ENCODE results near the gene ZNF335.

ZNF335 gene

GRCh38 chr20:45943613-45944012 lies 28.4 kb downstream of the ZNF335 start:
- Mint-ChIP-seq H3K27me3 (ENCODE audit: low read depth, poor library complexity) (peaks cover 3% of the 10 kb centered on the region), H3K9me3 (no peaks in the 10 kb centered on the region), H3K4me3 (no peak overlapping the region), H3K27ac (no peak overlapping the region), H3K36me3 (ENCODE audit: low read depth) (peaks cover 37% of the 10 kb centered on the region), H3K4me1 (peaks cover 6% of the 10 kb centered on the region)
- TF ChIP-seq CTCF (IDR thresholded peaks at IDR 0.05): no peak
- no peak for DNase-seq

- Mint-ChIP-seq H3K27ac (peak overlapping the region; percentile 69), H3K4me1 (peaks cover 20% of the 10 kb centered on the region), H3K36me3 (ENCODE audit: low read depth) (peaks cover 52% of the 10 kb centered on the region), H3K4me3 (no peak overlapping the region), H3K9me3 (no peaks in the 10 kb centered on the region), H3K27me3 (ENCODE audit: low read depth, poor library complexity) (no peaks in the 10 kb centered on the region)
- TF ChIP-seq CTCF (IDR thresholded peaks at IDR 0.05): no peak
- DNase-seq: no peak
These were observed 31.5 kb downstream of the ZNF335 start for GRCh38 chr20:45940469-45940868.

DNA sequence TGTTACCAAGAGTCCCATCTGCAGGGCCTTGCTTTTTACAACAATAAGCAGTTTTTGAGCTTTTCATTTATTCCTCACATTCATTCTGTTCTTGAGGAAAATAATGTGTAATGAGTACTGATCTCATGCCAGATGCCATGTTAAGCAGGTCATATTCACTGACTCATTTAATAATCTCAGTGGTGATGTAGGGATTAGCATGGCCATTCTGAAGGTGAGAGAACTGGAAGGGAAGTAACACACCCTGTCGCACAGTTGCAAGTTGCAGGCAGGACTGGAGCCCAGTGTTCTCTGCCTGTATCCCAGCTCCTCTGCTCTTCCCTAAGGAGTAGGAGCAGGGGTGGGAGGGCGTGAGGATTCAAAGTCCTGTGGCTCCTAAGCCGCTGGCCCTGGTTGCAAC lies 31.9 kb downstream of the ZNF335 start:
- no peak overlapping the region for H3K4me3 Mint-ChIP-seq

GRCh38 chr20:45938727-45939438 lies 33.1 kb downstream of the ZNF335 start:
- peaks cover 41% of the 10 kb centered on the region for H3K36me3 Mint-ChIP-seq (ENCODE audit: low read depth)
- no peak for TF ChIP-seq CTCF (IDR thresholded peaks at IDR 0.05)
- no peak overlapping the region for H3K27ac Mint-ChIP-seq
- no peak for DNase-seq
- H3K9me3 Mint-ChIP-seq: no peaks in the 10 kb centered on the region
- no peak overlapping the region for H3K4me3 Mint-ChIP-seq
- H3K27me3 Mint-ChIP-seq (ENCODE audit: low read depth, poor library complexity): no peaks in the 10 kb centered on the region
- H3K4me1 Mint-ChIP-seq: peaks cover 25% of the 10 kb centered on the region

More for the DNA sequence above, 31.9 kb downstream of the ZNF335 start:
- H3K36me3 Mint-ChIP-seq (ENCODE audit: low read depth): peaks cover 52% of the 10 kb centered on the region
- peaks cover 24% of the 10 kb centered on the region for H3K4me1 Mint-ChIP-seq
- peak overlapping the region; percentile 69 for H3K27ac Mint-ChIP-seq
- no peak for DNase-seq
- H3K9me3 Mint-ChIP-seq: no peaks in the 10 kb centered on the region
- no peaks in the 10 kb centered on the region for H3K27me3 Mint-ChIP-seq (ENCODE audit: low read depth, poor library complexity)
- no peak for TF ChIP-seq CTCF (IDR thresholded peaks at IDR 0.05)

GRCh38 chr20:45937765-45938164 lies 34.2 kb downstream of the ZNF335 start:
- Mint-ChIP-seq H3K4me1 (peaks cover 33% of the 10 kb centered on the region), H3K27ac (no peak overlapping the region), H3K9me3 (no peaks in the 10 kb centered on the region), H3K27me3 (ENCODE audit: low read depth, poor library complexity) (no peaks in the 10 kb centered on the region), H3K4me3 (peak overlapping the region; percentile 63), H3K36me3 (ENCODE audit: low read depth) (peaks cover 30% of the 10 kb centered on the region)
- no peak for DNase-seq
- no peak for TF ChIP-seq CTCF (IDR thresholded peaks at IDR 0.05)

DNA sequence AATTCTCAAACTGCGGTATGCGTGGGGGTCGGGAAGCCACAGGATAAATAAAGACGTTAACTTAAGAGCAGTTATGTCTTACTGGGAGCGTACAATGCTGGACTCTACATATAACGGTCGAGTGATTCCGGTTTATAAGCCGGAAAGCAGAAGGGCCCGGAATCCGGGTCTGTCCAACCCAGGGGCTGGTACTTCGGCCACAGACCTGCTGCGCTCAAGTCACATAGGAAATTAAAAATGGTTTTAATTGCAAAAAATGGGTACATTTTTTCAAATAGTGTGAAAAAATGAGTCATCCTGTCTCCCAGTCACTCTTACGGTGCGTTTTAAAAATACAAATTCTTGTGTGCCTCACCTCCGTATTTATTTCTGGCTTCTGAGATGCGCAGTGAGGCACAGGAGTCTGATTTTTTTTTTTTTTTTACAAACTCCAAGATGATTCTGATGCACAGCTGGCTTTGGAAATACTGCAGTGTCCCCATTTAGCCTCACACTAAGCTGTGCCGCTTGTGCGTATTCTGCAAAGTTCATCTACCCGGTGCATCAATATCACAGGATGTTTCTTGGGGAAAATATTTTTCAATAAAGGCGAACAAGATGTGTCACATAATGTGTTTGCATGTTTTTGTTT lies 36.5 kb downstream of the ZNF335 start:
- DNase-seq: no peak

More for the DNA sequence above, 36.5 kb downstream of the ZNF335 start:
- TF ChIP-seq CTCF (IDR thresholded peaks at IDR 0.05): no peak
- peaks cover 38% of the 10 kb centered on the region for H3K4me1 Mint-ChIP-seq
- H3K27ac Mint-ChIP-seq: peak overlapping the region; percentile 98
- peaks cover 34% of the 10 kb centered on the region for H3K36me3 Mint-ChIP-seq (ENCODE audit: low read depth)
- no peaks in the 10 kb centered on the region for H3K27me3 Mint-ChIP-seq (ENCODE audit: low read depth, poor library complexity)
- H3K4me3 Mint-ChIP-seq: peak overlapping the region; percentile 97
- no peaks in the 10 kb centered on the region for H3K9me3 Mint-ChIP-seq
